Retinal pigment epithelial cell (primary cell): Measurements from ENCODE around the gene CSMD2.

Experiments used
- DNase-seq: peaks from one replicate; pipeline ENCODE4 v3.0.0-alpha.2; 2010; ENCODE audit warnings: low read depth
- H3K4me3 ChIP-seq: 2 replicates; pipeline ENCODE4 v1.5.1; 2011; ENCODE audit warnings: mild to moderate bottlenecking, low read length, control low read depth, moderate library complexity
- CTCF ChIP-seq: conservative IDR thresholded peaks from 2 replicates; pipeline ENCODE4 v1.5.1; 2011; ENCODE audit warnings: low read depth, low read length, control low read depth, inconsistent platforms

The CSMD2 gene

DNA sequence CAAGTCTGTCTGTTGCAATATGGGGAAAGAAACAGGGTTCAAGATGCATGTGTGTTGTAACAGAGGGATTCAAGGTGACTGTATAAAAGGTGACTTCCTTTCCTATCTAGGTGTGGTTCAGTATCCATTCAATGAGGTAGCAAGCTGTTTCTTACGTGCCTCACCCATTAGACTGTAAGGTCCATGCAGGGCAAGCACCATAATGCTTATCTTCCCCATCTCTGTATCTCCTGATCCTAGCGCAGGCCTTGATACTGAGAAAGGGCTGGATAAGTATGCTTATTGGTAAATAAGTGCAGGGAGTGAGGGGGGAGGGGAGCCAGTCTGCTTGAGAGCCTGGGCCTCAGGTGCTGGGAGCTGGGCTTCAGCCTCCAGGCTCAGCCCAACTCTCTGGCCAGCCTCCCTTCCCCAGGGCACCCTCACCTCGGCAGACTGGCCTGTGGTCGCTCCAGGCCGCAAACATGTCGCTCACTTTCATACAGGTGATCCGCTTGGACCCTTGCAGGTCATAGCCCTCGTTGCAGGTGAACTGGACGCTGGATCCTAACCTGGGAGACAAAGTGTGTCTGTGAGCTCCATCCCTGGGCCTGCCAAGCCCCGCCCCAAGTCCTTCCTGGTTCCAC lies 345.6 kb downstream of the CSMD2 start:
- no peak overlapping the region for H3K4me3 ChIP-seq
- no peak for TF ChIP-seq CTCF
- DNase-seq, result no peak

DNA sequence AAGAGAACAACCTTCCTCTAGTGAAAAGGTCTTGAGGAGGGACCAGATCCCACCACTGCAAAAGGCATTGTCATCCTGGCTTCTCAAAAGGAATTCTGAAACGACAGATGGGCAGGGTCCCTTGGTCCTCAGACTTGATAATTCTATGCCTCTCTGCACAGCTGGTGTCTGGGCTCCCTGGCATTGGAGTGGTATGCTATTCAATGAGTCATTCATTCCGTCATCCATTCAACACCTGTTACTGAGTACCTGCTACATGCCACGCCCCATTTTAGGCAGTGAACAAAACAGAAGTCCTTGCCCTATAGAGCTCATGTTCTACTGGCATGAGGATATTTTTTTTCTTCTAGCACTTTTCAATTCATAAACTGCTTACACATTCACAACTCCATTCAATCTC lies 347.0 kb downstream of the CSMD2 start:
- TF ChIP-seq CTCF, result no peak
- no peak for DNase-seq

GRCh38 chr1:33815061-33815460 lies 350.0 kb downstream of the CSMD2 start:
- no peak for DNase-seq
- no peak overlapping the region for H3K4me3 ChIP-seq
- no peak for TF ChIP-seq CTCF

More for the DNA sequence above, 347.0 kb downstream of the CSMD2 start:
- no peak overlapping the region for H3K4me3 ChIP-seq

GRCh38 chr1:33814166-33814565 lies 350.9 kb downstream of the CSMD2 start:
- no peak for DNase-seq
- TF ChIP-seq CTCF, result no peak
- no peak overlapping the region for H3K4me3 ChIP-seq

GRCh38 chr1:33810571-33810970 lies 354.5 kb downstream of the CSMD2 start:
- TF ChIP-seq CTCF, result no peak
- no peak overlapping the region for H3K4me3 ChIP-seq
- DNase-seq, result no peak

GRCh38 chr1:33805988-33806387 lies 359.0 kb downstream of the CSMD2 start:
- no peak for TF ChIP-seq CTCF
- H3K4me3 ChIP-seq, result no peak overlapping the region
- no peak for DNase-seq

- no peak overlapping the region for H3K4me3 ChIP-seq
- no peak for DNase-seq
- TF ChIP-seq CTCF, result no peak
Measured at GRCh38 chr1:33802268-33802667, 362.8 kb downstream of the CSMD2 start.
